Measurements from ENCODE around the gene DENND1B.

DNA sequence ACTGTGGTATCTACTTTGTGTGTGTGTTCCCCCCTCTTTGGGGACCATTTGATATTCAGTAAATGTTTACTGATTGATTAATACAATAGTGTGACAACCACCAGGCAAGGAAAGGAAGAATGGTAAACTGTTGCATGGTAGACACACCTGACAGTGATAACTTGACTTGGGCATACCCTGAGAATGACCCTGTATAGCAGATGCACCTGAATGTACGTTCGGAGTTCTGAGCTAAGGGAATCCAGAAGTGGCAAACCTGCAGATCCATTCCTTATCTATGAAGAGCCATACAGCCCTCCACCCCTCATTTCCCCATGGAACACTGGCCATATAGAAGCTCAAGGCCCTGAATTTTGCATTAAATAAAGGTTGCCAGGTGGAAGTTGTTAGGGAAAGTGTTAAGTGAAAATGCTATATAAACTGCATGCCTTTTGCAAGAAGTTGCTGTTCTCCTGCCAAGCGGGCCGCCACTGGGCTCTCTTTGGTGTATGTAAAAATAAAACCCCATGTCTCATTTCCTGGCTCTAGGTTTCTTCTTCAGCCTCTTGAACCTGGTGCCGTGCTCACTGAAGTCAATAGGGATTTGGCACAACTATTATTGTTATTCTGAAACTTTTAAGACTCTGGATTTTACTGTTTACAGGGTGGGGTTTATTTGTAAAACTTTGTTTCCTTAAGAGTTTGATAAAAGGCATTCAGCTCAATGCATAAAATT is 32.6 kb upstream of the DENND1B start:
- no peak for TF ChIP-seq MXI1 (IDR thresholded peaks at IDR 0.05; ENCODE audit: low read depth, low read length)
- no peak for TF ChIP-seq EP300 (IDR thresholded peaks at IDR 0.05; ENCODE audit: borderline replicate concordance in 1 of 2, low read depth in 1 of 2, low read length in 1 of 2)
- TF ChIP-seq CTCF (IDR thresholded peaks at IDR 0.05) = no peak
- no peak for TF ChIP-seq POLR2AphosphoS5 (IDR thresholded peaks at IDR 0.05; ENCODE audit: low read depth, low read length)
- TF ChIP-seq RFX5 (IDR thresholded peaks at IDR 0.05; ENCODE audit: low read length) = no peak
- no peak for TF ChIP-seq TAF1 (IDR thresholded peaks at IDR 0.05; ENCODE audit: borderline replicate concordance, low read depth, low read length)
- TF ChIP-seq, protein P1, sequence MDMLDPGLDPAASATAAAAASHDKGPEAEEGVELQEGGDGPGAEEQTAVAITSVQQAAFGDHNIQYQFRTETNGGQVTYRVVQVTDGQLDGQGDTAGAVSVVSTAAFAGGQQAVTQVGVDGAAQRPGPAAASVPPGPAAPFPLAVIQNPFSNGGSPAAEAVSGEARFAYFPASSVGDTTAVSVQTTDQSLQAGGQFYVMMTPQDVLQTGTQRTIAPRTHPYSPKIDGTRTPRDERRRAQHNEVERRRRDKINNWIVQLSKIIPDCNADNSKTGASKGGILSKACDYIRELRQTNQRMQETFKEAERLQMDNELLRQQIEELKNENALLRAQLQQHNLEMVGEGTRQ (IDR thresholded peaks at IDR 0.05; ENCODE audit: borderline replicate concordance, low read depth, low read length) = no peak
- no peak for TF ChIP-seq FOXJ3 (CRISPR knock-in tag; IDR thresholded peaks at IDR 0.05)
- TF ChIP-seq TEAD4 (IDR thresholded peaks at IDR 0.05; ENCODE audit: borderline replicate concordance, insufficient read depth) = no peak
- TF ChIP-seq NRF1 (IDR thresholded peaks at IDR 0.05; ENCODE audit: low read depth, low read length) = no peak
- no peak for TF ChIP-seq SMC3 (IDR thresholded peaks at IDR 0.05; ENCODE audit: low read depth, low read length)
